H9 (cell line): ENCODE results near the gene FANK1. TPM values are rescaled to one million over a fixed set of nuclear protein-coding genes. Genes with fewer than 3 reads are reported as not detected.

Experiments used
- DNase-seq: peaks from one replicate; pipeline ENCODE4 v3.0.0-alpha.2; 2017
- H2AFZ ChIP-seq: one replicate; pipeline ENCODE4 v1.6.1; 2013; ENCODE audit warnings: mild to moderate bottlenecking, low read length, control low read depth, moderate library complexity
- H2AK5ac ChIP-seq: 2 replicates; pipeline ENCODE4 v1.6.1; 2013; ENCODE audit warnings: low read length, control low read depth, mixed read lengths; ENCODE audit not compliant: insufficient read length
- H2BK120ac ChIP-seq: one replicate; pipeline ENCODE4 v1.6.1; 2013; ENCODE audit warnings: low read depth, mild to moderate bottlenecking, low read length, control low read depth, inconsistent platforms; ENCODE audit not compliant: poor library complexity, severe bottlenecking
- H2BK12ac ChIP-seq: 2 replicates; pipeline ENCODE4 v1.6.1; 2013; ENCODE audit warnings: low read length, control low read depth, mixed read lengths, low read depth; ENCODE audit not compliant: insufficient read length
- H2BK15ac ChIP-seq: 2 replicates; pipeline ENCODE4 v1.6.1; 2013; ENCODE audit warnings: low read depth, low read length, control low read depth
- H2BK20ac ChIP-seq: one replicate; pipeline ENCODE4 v1.6.1; 2013; ENCODE audit warnings: low read depth, mild to moderate bottlenecking, low read length, control low read depth, inconsistent platforms; ENCODE audit not compliant: poor library complexity, severe bottlenecking
- H2BK5ac ChIP-seq: 2 replicates; pipeline ENCODE4 v1.6.1; 2013; ENCODE audit warnings: low read length, control low read depth, mixed read lengths; ENCODE audit not compliant: insufficient read length
- H3K14ac ChIP-seq: 2 replicates; pipeline ENCODE4 v1.6.1; 2013; ENCODE audit warnings: low read length, control low read depth; ENCODE audit not compliant: insufficient read depth
- H3K18ac ChIP-seq: 2 replicates; pipeline ENCODE4 v1.6.1; 2013; ENCODE audit warnings: low read depth, mild to moderate bottlenecking, mixed read lengths, low read length, control low read depth; ENCODE audit not compliant: insufficient read length
- H3K23ac ChIP-seq: 2 replicates; pipeline ENCODE4 v1.6.1; 2013; ENCODE audit warnings: low read length, control low read depth, mixed read lengths, low read depth; ENCODE audit not compliant: insufficient read length
- H3K23me2 ChIP-seq: 2 replicates; pipeline ENCODE4 v1.6.1; 2013; ENCODE audit warnings: low read depth, mild to moderate bottlenecking, mixed read lengths, low read length, control low read depth; ENCODE audit not compliant: insufficient read length, poor library complexity, severe bottlenecking
- H3K27ac ChIP-seq: 2 replicates; pipeline ENCODE4 v1.5.1; 2013; ENCODE audit warnings: low read length, control low read depth, mixed read lengths, low read depth; ENCODE audit not compliant: insufficient read length
- H3K27me3 ChIP-seq: 2 replicates; pipeline ENCODE4 v1.6.1; 2013; ENCODE audit warnings: low read length, control low read depth, inconsistent platforms; ENCODE audit not compliant: insufficient read depth
- H3K4ac ChIP-seq: 2 replicates; pipeline ENCODE4 v1.6.1; 2013; ENCODE audit warnings: low read depth, mild to moderate bottlenecking, control low read depth, inconsistent platforms, low read length, moderate library complexity
- H3K4me1 ChIP-seq: 2 replicates; pipeline ENCODE4 v1.6.1; 2013; ENCODE audit warnings: low read length, control low read depth, inconsistent platforms; ENCODE audit not compliant: insufficient read depth
- H3K4me2 ChIP-seq: 2 replicates; pipeline ENCODE4 v1.6.1; 2013; ENCODE audit warnings: low read length, control low read depth, mixed read lengths; ENCODE audit not compliant: insufficient read length, insufficient read depth
- H3K56ac ChIP-seq: 2 replicates; pipeline ENCODE4 v1.6.1; 2013; ENCODE audit warnings: low read depth, mild to moderate bottlenecking, mixed read lengths, low read length, control low read depth; ENCODE audit not compliant: insufficient read length
- H3K79me1 ChIP-seq: 2 replicates; pipeline ENCODE4 v1.6.1; 2013; ENCODE audit warnings: low read depth, mild to moderate bottlenecking, moderate library complexity, low read length, control low read depth, inconsistent platforms; ENCODE audit not compliant: insufficient read depth, poor library complexity, severe bottlenecking
- H3K79me2 ChIP-seq: 2 replicates; pipeline ENCODE4 v1.6.1; 2013; ENCODE audit warnings: low read length, control low read depth, inconsistent platforms; ENCODE audit not compliant: insufficient read depth
- H3K9ac ChIP-seq: 2 replicates; pipeline ENCODE4 v1.6.1; 2013; ENCODE audit warnings: low read length, control low read depth, mixed read lengths; ENCODE audit not compliant: insufficient read length; ENCODE audit errors: extremely low read depth
- H3K9me3 ChIP-seq: one replicate; pipeline ENCODE4 v1.6.1; 2013; ENCODE audit warnings: low read depth, low read length, inconsistent platforms; ENCODE audit not compliant: control insufficient read depth
- H3T11ph ChIP-seq: one replicate; pipeline ENCODE4 v1.6.1; 2013; ENCODE audit warnings: mild to moderate bottlenecking, low read length, control low read depth, inconsistent platforms
- H4K20me1 ChIP-seq: one replicate; pipeline ENCODE4 v1.6.1; 2013; ENCODE audit not compliant: control insufficient read depth, insufficient read length, insufficient read depth
- H4K5ac ChIP-seq: 2 replicates; pipeline ENCODE4 v1.6.1; 2013; ENCODE audit warnings: low read depth, mild to moderate bottlenecking, mixed read lengths, low read length, control low read depth; ENCODE audit not compliant: insufficient read length
- H4K8ac ChIP-seq: replicated peaks from 2 replicates; pipeline ENCODE4 v1.6.1; 2013; ENCODE audit warnings: low read length, control low read depth, mixed read lengths, low read depth; ENCODE audit not compliant: insufficient read length
- H4K91ac ChIP-seq: 2 replicates; pipeline ENCODE4 v1.6.1; 2013; ENCODE audit warnings: low read depth, mild to moderate bottlenecking, moderate library complexity, mixed read lengths, low read length, control low read depth; ENCODE audit not compliant: insufficient read length
- H3K27ac Mint-ChIP-seq, 3 experiments: 2 replicates in 2 of 3; 3 replicates in 1 of 3; pipeline ENCODE4 v1.8.0; 2020 to 2021; ENCODE audit warnings: mixed read lengths in 3 of 3, mild to moderate bottlenecking in 1 of 3, moderate library complexity in 1 of 3
- H3K27me3 Mint-ChIP-seq: 2 replicates; pipeline ENCODE4 v1.8.0; 2021; ENCODE audit warnings: low read depth, mild to moderate bottlenecking, moderate library complexity, mixed read lengths
- H3K36me3 Mint-ChIP-seq, 3 experiments: 2 replicates in 2 of 3; 3 replicates in 1 of 3; pipeline ENCODE4 v1.8.0; 2020 to 2021; ENCODE audit warnings: low read depth in 3 of 3, mixed read lengths in 3 of 3; ENCODE audit not compliant: insufficient read depth in 1 of 3
- H3K4me1 Mint-ChIP-seq, 2 experiments: 2 replicates each; pipeline ENCODE4 v1.8.0; 2020; ENCODE audit warnings: mixed read lengths in 2 of 2
- H3K4me3 Mint-ChIP-seq, 2 experiments: 2 replicates in 1 of 2; 3 replicates in 1 of 2; pipeline ENCODE4 v1.8.0; 2020 to 2021; ENCODE audit warnings: mild to moderate bottlenecking in 2 of 2, mixed read lengths in 2 of 2, moderate library complexity in 1 of 2
- H3K9me3 Mint-ChIP-seq, 2 experiments: 2 replicates in 1 of 2; 3 replicates in 1 of 2; pipeline ENCODE4 v1.8.0; 2020; ENCODE audit warnings: mild to moderate bottlenecking in 2 of 2, mixed read lengths in 2 of 2, moderate library complexity in 1 of 2
- CTCF ChIP-seq: fragments of 200-600 bp; sonication (generic); conservative IDR thresholded peaks from 3 replicates; pipeline ENCODE4 v1.8.0; 2021; ENCODE audit warnings: antibody characterized with exemption, mild to moderate bottlenecking
- WGBS: extraction: QIAGEN DNeasy Blood & Tissue Kit; methylation state at CpG from one replicate; pipeline ENCODE4 v1.1.7; 2013; ENCODE audit warnings: missing lambda C conversion rate, low lambda C conversion rate, mixed read lengths; ENCODE audit not compliant: insufficient read length; ENCODE audit errors: extremely low coverage; 5-methylcytosine and 5-hydroxymethylcytosine counted together
- total RNA-seq: library from RNA; stranded (reverse); gene quantifications from 2 replicates; pipeline ENCODE4 v1.2.1, GENCODE V29; 2021

Gene FANK1
- total RNA-seq, 1 experiment from 2014 or later, result 0.68 TPM

- Histone ChIP-seq H3T11ph (no peak overlapping the region), H3K56ac (no peak overlapping the region), H3K9ac (no peak overlapping the region), H3K4me1 (no peaks in the 10 kb centered on the region), H2AK5ac (no peak overlapping the region), H2BK12ac (no peak overlapping the region), H4K5ac (no peak overlapping the region), H4K8ac (no peak overlapping the region), H3K4me2 (no peak overlapping the region), H3K18ac (no peak overlapping the region), H2AFZ (no peak overlapping the region), H4K91ac (no peak overlapping the region), H3K79me2 (no peaks in the 10 kb centered on the region), H3K27ac (no peak overlapping the region), H4K20me1 (no peaks in the 10 kb centered on the region), H3K79me1 (no peaks in the 10 kb centered on the region), H2BK15ac (no peak overlapping the region), H3K27me3 (no peaks in the 10 kb centered on the region), H2BK5ac (no peak overlapping the region), H3K9me3 (no peaks in the 10 kb centered on the region), H3K23ac (no peak overlapping the region), H3K23me2 (no peaks in the 10 kb centered on the region), H3K14ac (no peak overlapping the region), H3K4ac (no peak overlapping the region), H2BK120ac (no peak overlapping the region), H2BK20ac (no peak overlapping the region)
- no peak for DNase-seq
- Mint-ChIP-seq H3K27me3 (0 out of 2 replicates have a peak, but pooled peaks cover 1% of the 10 kb centered on the region), H3K9me3 (peaks cover 2% of the 10 kb centered on the region in 2 experiments; a peak in 2 of 5 replicates), H3K36me3 (no peaks in the 10 kb centered on the region; a peak in 1 of 7 replicates), H3K4me3 (no peak overlapping the region), H3K4me1 (peaks cover 8% of the 10 kb centered on the region in 2 experiments), H3K27ac (no peak overlapping the region)
- no peak for TF ChIP-seq CTCF
- no CpG with 5 or more reads among the region's 5 CpGs for WGBS
Observed at GRCh38 chr10:126011995-126012394, 115.6 kb downstream of the FANK1 start.
